Subcutaneous adipose tissue (tissue), 4 donors: ENCODE measurements around the gene KCNIP1. TPM values are rescaled to one million over a fixed set of nuclear protein-coding genes. Genes with fewer than 3 reads are reported as not detected.

ENCODE experiments used
- total RNA-seq, 4 donors: library from RNA; depleted of rRNA; stranded (reverse); fragments of >200 nt; gene quantifications; one replicate each; pipeline ENCODE4 v1.1.0, GENCODE V29; 2016

The KCNIP1 gene
- total RNA-seq, 4 donors from 2014 or later, result 6.4 TPM; not detected in 3

Other genes with a start within 250 kb of the KCNIP1 start
- 100 to 1,000 TPM in 1 of 4 donors, 10 to 100 TPM in 3; 45.8 to 120 (median 55.0) TPM for gene LCP2, start 206.2 kb upstream of the KCNIP1 start, total RNA-seq
- gene KCNMB1, start 114.7 kb upstream of the KCNIP1 start, total RNA-seq, result 1 to 10 TPM in 1 of 4 donors, under 1 TPM in 2, not detected in 1; 0.19 to 1.0 (median 0.44) TPM